Gastrocnemius medialis (tissue), 4 donors: ENCODE data around the gene CERS3.

Source experiments
- CTCF ChIP-seq, 5 experiments: fragments of 450-650 bp in 3 of 5; fragments of 200-600 bp in 2 of 5; sonication (generic) in 2 of 5; IDR thresholded peaks in 4 of 5; conservative IDR thresholded peaks in 1 of 5; 1 replicate in 4 of 5; 2 replicates in 1 of 5; pipeline ENCODE4 v1.5.1; 2016 to 2019; ENCODE audit warnings: antibody characterized with exemption in 5 of 5, mild to moderate bottlenecking in 3 of 5, moderate library complexity in 3 of 5
- POLR2A ChIP-seq, 2 donors: fragments of 450-650 bp; IDR thresholded peaks; one replicate each; pipeline ENCODE4 v1.6.1; 2017; ENCODE audit warnings: antibody characterized with exemption in 2 of 2, mild to moderate bottlenecking in 2 of 2, moderate library complexity in 2 of 2

DNA sequence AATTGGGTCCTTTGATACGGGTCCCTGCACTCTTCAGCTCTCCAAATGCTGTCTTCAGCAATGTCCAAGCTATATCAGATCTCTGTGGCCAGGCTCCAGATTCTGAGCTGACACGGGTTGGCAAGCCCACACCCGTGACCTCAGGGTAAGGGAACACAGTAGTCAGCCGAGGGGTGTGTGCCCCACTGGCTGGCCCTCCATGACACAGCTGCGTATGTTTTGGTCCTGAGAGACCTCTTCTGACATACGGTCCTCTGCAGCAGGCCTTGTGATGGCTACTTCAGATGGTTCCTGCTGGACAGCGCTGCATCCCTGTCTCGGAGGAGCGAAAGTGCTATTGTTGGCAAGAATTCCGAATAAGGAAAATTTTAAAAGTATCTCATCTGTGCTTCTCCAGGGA, 101.8 kb downstream of the CERS3 start:
- TF ChIP-seq CTCF (IDR thresholded peaks at IDR 0.05 in 4 of 5, conservative IDR thresholded peaks at IDR 0.05 in 1 of 5) (no peak), POLR2A (IDR thresholded peaks at IDR 0.05) (no peak)
